ENCODE results near the gene BRD2. TPM values are rescaled to one million over a fixed set of nuclear protein-coding genes. Genes with fewer than 3 reads are reported as not detected.

The BRD2 gene
- polyA plus RNA-seq, 2 of the 4 experiments (the other 2 are of a cell fraction), result 92.5 to 153 TPM

- no peak for TF ChIP-seq ZFP36 (IDR thresholded peaks at IDR 0.05; ENCODE audit: borderline replicate concordance, partially characterized antibody)
Measured at GRCh38 chr6:32933661-32934085, 34.7 kb upstream of the BRD2 start (continued).

- H3K9me3 ChIP-seq, result no peaks in the 10 kb centered on the region
- no peak for ATAC-seq
- no peak for DNase-seq (ENCODE audit: low read depth in 1 of 2, low spot score in 1 of 2)
- POLR2A ChIA-PET, result no interaction called here
- FAIRE-seq, result no peak
- no peaks in the 10 kb centered on the region for H3K4me1 ChIP-seq
- CTCF ChIA-PET, result interaction anchor here (1.0 to 10.0 kb wide), 6 partner anchors 15 to 313 kb away, joined by 3 to 124 read pairs (median 6); partner anchors contain the start of gene BRD2
- no peak for TF ChIP-seq BCL3 (IDR thresholded peaks at IDR 0.05)
- no peak for TF ChIP-seq HMGXB4 (CRISPR knock-in tag; IDR thresholded peaks at IDR 0.05; ENCODE audit: borderline replicate concordance)
- no peak for TF ChIP-seq HES2 (IDR thresholded peaks at IDR 0.05)
- no peak for TF ChIP-seq ZC3H11A (IDR thresholded peaks at IDR 0.05)
- TF ChIP-seq NFE2L2 (conservative IDR thresholded peaks at IDR 0.05; ENCODE audit: low read length), result no peak
- TF ChIP-seq USF2 (IDR thresholded peaks at IDR 0.05), result no peak
- no peak for TF ChIP-seq KDM5A (IDR thresholded peaks at IDR 0.05)
- TF ChIP-seq ATOH8 (CRISPR knock-in tag; IDR thresholded peaks at IDR 0.05; ENCODE audit: low read depth), result no peak
- no peak for TF ChIP-seq CHD4 (IDR thresholded peaks at IDR 0.05; ENCODE audit: borderline replicate concordance)
- TF ChIP-seq ZSCAN20 (CRISPR knock-in tag; IDR thresholded peaks at IDR 0.05), result no peak
- TF ChIP-seq HDAC2 (IDR thresholded peaks at IDR 0.05), result no peak
- no peak for TF ChIP-seq ESRRA (IDR thresholded peaks at IDR 0.05; ENCODE audit: borderline replicate concordance, low read length)
- TF ChIP-seq RNF2 (IDR thresholded peaks at IDR 0.05; ENCODE audit: borderline replicate concordance, low read depth), result no peak
- TF ChIP-seq EHF (CRISPR knock-in tag; IDR thresholded peaks at IDR 0.05), result no peak
- TF ChIP-seq KDM1A (IDR thresholded peaks at IDR 0.05; ENCODE audit: low read depth), result no peak
- no peak for TF ChIP-seq HOXA7 (CRISPR knock-in tag; IDR thresholded peaks at IDR 0.05)
- TF ChIP-seq TFCP2L1 (CRISPR knock-in tag; IDR thresholded peaks at IDR 0.05), result no peak
- no peak for TF ChIP-seq JUN (IDR thresholded peaks at IDR 0.05)
- TF ChIP-seq ELK1 (IDR thresholded peaks at IDR 0.05; ENCODE audit: low read depth, low read length), result no peak
- TF ChIP-seq SREBF2 (IDR thresholded peaks at IDR 0.05), result no peak
- 82% methylated on average over 4 of the region's 4 CpGs for WGBS (ENCODE audit: missing lambda C conversion rate)
- H3K27ac ChIP-seq, result no peak overlapping the region
- H3K4me2 ChIP-seq, result no peak overlapping the region
- H3K4me3 ChIP-seq, result no peak overlapping the region
Measured at GRCh38 chr6:32935551-32936238, 32.7 kb upstream of the BRD2 start.
